ENCODE data around the gene KRT6A. TPM values are rescaled to one million over a fixed set of nuclear protein-coding genes. Genes with fewer than 3 reads are reported as not detected.

Gene KRT6A
- under 1 TPM in 1 of 4 donors, not detected in 3; 0.10 TPM for polyA plus RNA-seq (ENCODE audit: insufficient read length in 4 of 4)

DNA sequence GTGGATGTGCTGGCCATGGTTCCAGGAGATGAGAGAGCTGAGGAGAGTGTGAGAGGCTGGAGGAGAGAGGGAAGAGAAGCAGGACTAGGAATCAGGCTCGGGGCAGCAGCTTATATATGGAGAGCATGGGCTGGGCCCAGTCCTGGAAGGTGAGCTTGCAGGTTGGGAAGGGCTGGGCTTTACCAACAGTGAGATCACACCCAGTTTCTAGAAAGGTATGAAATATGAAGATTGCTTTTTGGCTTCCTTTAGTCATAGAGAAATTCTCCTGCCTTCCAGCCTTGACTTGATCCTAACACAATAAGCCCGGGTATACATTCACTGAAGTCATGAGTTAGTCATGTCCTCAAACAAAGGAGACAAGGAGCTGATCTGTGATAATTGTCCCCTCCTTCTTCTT, at the start of gene KRT6A:
KRT6A (minus strand) TSS at position 86 of the 400 bp plus-strand sequence; CDS start at position 17, 69 bp downstream.
- DNase-seq (ENCODE audit: low read depth in 4 of 4, low spot score in 3 of 4) = no peak

- DNase-seq (ENCODE audit: low read depth in 4 of 4, low spot score in 3 of 4) = no peak
Observed at GRCh38 chr12:52542157-52542556, 49.1 kb upstream of the KRT6A start.

GRCh38 chr12:52541709-52542108, 48.7 kb upstream of the KRT6A start:
- DNase-seq (ENCODE audit: low read depth in 4 of 4, low spot score in 3 of 4) = no peak

DNA sequence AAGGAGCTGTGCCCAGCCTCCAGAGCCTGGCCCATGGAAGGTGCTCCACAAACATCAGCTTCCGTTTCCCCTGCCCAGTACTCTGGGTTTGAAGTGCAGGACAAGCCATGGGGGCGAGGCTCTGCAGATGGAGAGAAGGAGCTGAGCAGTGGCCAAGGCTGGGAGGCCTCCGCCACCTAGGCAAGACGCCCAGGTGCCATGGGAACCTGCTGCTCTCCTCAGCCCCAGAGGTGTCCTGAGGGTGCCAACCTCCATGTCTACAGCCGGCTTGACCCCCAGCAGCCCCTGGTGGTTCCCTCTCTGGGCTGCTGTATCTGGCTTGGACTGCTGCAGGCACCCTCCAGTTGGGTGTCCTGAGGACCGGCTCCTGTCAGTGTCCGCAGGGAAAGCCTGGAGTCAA, 47.5 kb upstream of the KRT6A start:
- no peak for DNase-seq (ENCODE audit: low read depth in 4 of 4, low spot score in 3 of 4)

DNA sequence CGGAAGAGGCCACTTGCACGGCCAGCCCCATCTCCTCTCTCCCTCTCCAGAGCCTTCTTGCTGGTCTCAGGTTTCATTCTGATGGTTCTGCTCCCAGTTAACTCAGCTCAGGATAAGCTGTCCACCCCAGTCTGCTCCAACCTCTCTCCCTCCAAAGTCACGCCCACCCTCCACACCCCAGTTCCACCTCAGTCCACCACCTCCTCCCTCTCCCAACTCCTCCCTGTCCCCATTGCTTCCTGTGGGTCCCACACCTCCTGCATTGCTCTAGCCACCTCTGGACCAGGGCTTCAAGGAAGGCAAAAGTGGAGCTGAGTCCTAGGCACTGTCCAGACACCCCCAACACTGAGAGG, 46.7 kb upstream of the KRT6A start:
- DNase-seq (ENCODE audit: low read depth in 4 of 4, low spot score in 3 of 4) = no peak

GRCh38 chr12:52539083-52539820, 46.2 kb upstream of the KRT6A start:
- DNase-seq (ENCODE audit: low read depth in 4 of 4, low spot score in 3 of 4) = peak in 3 of 4 donors; percentile 9 to 18 (median 15)

DNA sequence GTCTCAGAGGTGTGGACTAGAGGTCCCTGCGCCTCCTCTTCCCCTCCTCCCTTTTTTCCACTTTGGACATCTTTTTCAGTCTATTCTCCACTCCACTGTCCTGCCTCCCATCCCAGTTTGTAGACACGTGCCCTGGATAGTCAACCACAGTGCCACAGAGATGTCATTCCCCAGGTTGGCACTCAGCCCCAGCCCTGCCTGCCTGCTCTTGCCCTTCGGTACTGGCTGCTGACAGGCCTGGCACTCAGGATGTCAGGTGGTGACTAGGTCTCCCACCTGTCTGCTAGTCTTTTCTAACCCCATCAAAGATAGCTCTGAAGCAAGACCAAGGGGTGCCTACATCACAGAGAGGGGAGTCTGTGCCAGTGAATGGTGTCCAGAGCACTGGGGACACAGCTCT, 44.0 kb upstream of the KRT6A start:
- no peak for DNase-seq (ENCODE audit: low read depth in 4 of 4, low spot score in 3 of 4)

DNA sequence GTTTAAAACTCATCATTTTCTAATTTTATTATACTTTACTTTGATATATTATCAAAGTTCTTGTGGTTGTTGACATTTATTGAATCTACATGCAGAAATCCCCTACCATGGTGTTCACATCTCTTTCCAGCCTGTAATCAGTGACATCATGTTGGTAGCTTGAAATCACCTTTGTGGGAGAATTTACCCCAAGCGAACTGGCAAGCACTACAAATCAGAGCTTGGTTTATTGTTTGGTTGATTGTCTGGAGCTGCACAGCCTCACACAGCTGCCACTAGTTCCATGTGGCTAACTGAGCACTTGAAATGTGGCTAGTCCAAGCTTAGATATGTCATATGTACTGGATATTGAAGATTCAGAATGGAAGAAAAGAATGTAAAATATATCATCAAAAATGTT, 42.5 kb upstream of the KRT6A start:
- no peak for DNase-seq (ENCODE audit: low read depth in 4 of 4, low spot score in 3 of 4)

DNA sequence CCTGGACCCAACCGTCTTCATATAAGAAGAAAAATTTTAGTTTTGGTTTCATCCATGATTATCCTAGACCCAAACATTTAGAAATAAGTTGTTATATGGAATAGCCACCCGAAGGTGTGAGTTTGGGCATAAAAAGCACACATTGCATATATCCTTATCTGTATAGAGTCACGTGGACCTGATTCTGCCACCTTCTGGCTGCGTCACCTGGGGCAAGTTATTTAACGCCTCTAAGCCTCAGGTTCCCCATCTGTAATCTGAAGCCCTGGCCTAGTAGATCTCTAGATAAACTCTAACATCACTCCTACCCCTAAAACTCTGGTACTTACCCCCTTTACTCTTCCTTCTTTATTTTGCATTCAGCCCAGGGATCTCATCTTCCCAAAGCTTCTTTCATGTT, 41.4 kb upstream of the KRT6A start:
- DNase-seq (ENCODE audit: low read depth in 4 of 4, low spot score in 3 of 4) = no peak

GRCh38 chr12:52533686-52534470, 40.8 kb upstream of the KRT6A start:
- no peak for DNase-seq (ENCODE audit: low read depth in 4 of 4, low spot score in 3 of 4)

- DNase-seq (ENCODE audit: low read depth in 4 of 4, low spot score in 3 of 4) = no peak
Observed at GRCh38 chr12:52532636-52533035, 39.6 kb upstream of the KRT6A start.

GRCh38 chr12:52531566-52532300, 38.7 kb upstream of the KRT6A start:
- no peak for DNase-seq (ENCODE audit: low read depth in 4 of 4, low spot score in 3 of 4)

DNA sequence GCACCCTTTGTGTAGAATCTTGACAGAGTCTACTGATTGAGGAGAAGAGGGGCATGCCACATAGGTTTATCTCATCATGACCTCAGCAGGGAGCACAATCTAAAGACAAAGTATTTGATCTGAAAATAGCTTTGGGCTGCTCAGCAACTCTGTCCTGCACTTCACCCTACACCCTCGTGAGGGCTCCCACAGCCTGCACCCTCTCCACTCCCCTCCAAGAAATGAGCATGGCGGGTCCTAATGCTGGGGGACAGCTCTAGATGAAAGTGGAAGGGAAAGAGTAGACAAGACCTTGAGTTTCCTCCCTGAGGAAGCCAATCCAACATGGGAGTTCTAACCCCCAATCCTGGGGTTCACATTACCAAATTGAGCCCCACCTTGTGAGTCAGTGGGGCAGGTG, 37.8 kb upstream of the KRT6A start:
- no peak for DNase-seq (ENCODE audit: low read depth in 4 of 4, low spot score in 3 of 4)

GRCh38 chr12:52530366-52530765, 37.3 kb upstream of the KRT6A start:
- DNase-seq (ENCODE audit: low read depth in 4 of 4, low spot score in 3 of 4) = no peak

GRCh38 chr12:52529846-52530245, 36.8 kb upstream of the KRT6A start:
- DNase-seq (ENCODE audit: low read depth in 4 of 4, low spot score in 3 of 4) = no peak

DNA sequence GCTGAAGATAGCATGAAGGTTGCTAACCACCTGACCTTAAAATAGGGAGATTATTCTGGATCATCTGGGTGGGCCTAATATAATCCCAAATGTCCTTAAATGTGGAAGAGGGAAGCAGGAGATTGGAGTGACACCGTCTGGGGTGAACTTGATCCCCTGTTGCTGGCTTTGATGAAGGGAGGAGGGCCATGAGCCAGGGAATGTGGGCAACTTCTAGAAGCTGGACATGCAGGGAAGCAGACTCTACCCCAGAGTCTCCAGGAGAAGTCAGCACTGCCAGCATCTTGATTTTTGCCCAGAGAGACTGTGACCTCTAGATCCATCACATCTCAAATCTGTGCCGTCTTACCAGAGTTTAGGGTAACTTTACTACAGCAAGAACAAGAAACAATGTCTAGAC, 36.4 kb upstream of the KRT6A start:
- no peak for DNase-seq (ENCODE audit: low read depth in 4 of 4, low spot score in 3 of 4)

DNA sequence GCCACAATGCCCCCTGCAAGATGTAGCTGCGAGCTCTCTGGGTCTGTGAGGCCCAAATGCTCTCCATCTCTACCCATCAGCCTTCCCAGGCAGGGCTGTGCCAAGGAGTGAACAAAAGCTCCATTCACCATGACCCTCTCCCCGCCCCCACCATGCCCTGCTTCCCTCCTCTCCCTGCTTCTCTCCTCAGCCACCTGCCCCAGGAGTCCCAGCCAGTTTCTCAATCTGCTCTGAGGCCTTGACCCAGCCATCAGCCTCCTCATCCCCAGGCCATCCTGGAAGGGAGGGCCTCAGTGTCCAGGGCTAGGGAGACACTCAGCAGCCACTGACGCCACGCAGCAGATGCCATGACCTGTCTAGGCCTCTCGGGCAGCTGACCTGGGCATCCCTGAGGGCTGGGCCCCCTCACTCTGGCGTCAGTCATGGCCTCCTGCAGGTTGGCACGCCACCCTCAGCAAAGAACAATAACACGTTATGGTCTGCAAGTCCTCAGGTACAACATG, 35.6 kb upstream of the KRT6A start:
- no peak for DNase-seq (ENCODE audit: low read depth in 4 of 4, low spot score in 3 of 4)

- no peak for DNase-seq (ENCODE audit: low read depth in 4 of 4, low spot score in 3 of 4)
Observed at GRCh38 chr12:52527121-52527800, 34.2 kb upstream of the KRT6A start.

- no peak for DNase-seq (ENCODE audit: low read depth in 4 of 4, low spot score in 3 of 4)
Observed at GRCh38 chr12:52526511-52526951, 33.5 kb upstream of the KRT6A start.

GRCh38 chr12:52525661-52526499, 32.8 kb upstream of the KRT6A start:
- DNase-seq (ENCODE audit: low read depth in 4 of 4, low spot score in 3 of 4) = no peak

Data from right renal pelvis (tissue), 4 donors.